HG02885 (cell line): Measurements from ENCODE around the gene GMPPB.
"Not testable (repeated sequence)": the region's sequence is repeated elsewhere in the genome, so short reads cannot be mapped to it uniquely, and the experiment has no call there.

Experiments
- ATAC-seq: cut with Tn5 transposase; IDR thresholded peaks from one replicate; pipeline ENCODE4 v1.9.1; 2021; ENCODE audit warnings: mild to moderate bottlenecking; ENCODE audit not compliant: unreplicated experiment, poor library complexity

The GMPPB gene

DNA sequence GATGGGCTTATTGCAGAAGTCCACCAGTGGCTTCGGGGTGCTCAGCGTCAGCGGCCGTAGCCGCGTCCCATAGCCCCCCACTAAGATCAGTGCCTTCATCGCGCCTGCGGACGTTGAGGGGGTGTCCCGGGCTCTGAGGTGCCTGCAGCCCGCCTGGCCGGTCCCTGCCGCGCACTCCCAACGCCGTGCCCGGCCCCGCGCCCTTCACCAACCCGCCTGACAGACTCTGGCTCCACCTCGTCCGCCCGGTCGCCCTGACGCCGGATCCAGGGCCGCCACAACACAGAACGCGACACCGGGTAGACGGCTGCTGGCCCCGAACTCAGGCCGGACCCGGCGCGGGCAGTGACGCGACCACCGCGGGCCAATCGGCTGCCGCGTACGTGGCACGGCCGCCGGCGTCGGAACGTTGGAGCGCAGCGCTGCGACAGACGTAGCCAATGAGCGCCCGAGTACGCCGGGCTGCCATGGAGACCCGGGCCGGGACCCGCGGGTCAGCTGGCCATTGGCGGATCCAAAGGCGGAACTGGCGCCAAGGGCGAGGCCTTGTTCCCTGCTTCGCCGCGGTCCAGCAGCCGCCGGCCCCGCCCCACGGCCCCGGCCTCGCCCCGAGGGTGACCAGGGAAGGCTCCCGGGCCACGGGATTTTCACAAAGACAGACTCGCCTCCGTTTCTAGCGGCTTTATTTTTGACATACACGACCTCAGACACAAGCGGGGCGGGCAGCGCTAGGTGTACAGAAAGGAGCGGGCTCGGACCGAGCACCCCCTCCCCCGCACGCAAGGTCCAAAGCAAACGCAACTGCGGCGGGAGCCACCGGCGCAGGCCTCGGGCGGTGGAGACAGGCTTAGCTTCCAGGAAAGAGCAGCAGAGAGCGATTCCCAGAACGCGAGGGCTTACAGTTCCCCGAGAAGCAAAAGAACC, at the start of gene GMPPB:
Gene GMPPB (minus strand): TSS at position 324 of the 924 bp plus-strand sequence. CDS start 225 bp downstream, at position 99.
- peak; percentile 80 for ATAC-seq

DNA sequence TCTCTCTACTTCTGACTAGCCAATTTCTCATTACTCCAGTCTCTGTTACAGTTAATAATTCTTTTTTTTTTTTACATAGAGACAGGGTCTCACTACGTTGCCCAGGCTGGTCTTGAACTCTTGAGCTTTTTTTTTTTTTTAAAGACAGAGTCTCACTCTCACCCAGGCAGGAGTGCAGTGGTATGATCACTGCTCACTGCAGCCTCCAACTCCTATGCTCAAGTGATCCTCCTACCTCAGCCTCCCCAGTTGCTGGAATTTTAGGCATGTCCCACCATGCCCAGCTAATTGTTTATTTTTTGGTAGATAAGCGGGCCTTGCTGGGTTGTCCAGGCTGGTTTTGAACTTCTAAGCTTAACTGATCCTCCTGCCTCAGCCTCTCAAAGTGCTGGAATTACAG, 49.0 kb upstream of the GMPPB start:
- no peak for ATAC-seq

DNA sequence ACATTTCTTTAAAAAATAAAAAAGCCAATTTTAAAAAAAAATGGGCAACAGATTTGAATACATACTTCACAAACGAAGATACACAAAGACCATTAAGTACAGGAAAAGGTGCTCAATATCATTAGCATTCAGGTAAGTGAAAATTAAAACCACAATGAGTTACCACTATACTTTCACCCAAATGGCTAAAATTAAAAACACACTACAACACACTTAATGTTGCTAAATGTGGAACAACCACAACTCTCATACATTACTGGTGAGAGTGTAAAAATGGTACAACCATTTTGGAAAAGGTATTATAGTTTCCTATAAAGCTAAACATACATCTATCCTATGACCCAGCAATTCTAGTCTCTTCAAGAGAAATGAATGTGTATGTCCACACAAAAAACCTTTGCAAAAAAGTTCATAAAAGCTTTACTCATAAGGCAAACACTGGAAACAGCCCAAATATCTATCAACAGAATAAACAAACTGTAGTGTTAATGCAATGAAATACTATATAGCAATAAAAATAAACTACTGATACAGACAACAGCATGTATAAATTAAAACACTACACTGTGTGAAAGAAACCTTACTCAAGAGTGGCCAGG, 47.7 kb upstream of the GMPPB start:
- no peak for ATAC-seq

DNA sequence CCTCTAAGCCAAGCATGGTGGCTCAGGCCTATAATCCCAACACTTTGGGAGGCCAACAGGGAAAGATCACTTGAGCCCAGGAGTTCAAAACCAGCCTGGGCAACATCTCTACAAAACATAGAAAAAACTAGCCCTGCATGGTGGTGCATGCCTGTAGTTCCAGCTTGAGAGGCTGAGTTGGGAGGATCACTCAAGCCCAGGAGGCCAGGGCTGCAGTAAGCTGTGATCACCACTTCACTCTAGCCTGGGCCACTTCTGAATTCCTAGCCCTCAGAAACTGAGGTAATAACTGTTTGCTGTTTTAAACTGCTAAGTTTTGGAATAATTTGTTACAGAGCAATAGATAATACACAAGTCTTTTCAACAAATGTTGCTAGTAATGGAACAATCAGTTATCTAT, 46.2 kb upstream of the GMPPB start:
- no peak for ATAC-seq

DNA sequence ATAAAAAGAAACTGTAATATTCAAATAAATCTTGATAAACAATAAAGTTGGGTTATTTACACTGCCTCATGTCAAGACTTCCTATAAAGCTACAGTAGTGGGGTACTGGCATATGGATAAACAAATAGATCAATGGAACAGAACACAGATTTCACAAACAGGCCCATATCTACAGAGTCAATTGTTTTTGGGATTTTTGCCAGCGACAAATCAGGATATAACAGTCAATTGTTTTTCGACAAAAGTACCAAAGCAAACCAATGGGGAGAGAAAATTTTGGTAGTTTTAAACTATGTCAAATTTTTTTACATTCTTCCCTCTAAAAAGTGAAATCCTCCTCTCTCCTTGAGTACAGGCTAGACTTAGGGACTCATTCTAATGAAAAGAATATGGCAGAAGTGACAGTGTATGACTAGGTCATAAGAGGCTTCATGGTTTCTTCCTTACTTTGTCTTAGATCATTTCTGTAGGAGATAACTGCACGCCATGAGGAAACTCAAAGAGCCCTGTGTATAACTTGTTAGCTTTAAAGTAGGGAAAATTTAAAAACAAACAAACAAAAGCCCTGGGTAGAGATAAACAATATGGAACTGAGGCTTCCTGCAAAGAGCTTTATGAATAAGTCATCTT, 45.6 kb upstream of the GMPPB start:
- no peak for ATAC-seq

DNA sequence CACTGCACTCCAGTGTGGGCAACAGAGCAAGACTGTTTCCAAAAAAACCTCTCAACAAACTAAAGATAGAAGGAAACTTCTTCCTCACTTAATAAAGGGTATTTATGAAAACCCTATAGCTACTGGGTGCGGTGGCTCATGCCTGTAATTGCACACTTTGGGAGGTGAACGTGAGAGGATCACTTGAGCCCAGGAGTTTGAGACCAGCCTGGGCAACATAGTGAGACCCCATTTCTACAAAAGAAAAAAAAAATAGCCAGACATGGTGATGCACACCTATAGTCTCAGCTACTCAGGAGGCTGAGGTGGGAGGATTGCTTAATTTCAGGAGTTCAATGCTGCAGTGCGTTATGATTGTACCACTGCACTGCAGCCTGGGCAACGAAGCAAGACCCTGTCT, 40.2 kb upstream of the GMPPB start:
- ATAC-seq = no peak

DNA sequence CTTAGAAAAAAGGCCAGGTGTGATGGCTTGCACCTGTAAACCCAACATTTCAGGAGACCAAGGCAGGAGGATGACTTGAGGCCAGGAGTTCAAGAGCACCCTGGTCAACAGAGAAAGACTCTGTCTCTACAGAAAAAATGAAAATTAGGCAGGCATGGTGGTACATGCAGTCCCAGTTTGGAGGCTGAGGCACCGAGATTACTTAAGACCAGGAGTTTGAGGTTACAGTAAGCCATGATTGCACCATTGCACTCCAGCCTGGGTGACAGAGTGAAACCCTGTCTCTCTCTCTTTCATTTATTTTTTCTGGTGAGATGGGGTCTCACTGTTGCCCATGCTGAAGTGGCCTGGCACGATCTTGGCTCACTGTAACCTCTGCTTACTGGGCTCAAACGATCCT, 37.9 kb upstream of the GMPPB start:
- no peak for ATAC-seq

DNA sequence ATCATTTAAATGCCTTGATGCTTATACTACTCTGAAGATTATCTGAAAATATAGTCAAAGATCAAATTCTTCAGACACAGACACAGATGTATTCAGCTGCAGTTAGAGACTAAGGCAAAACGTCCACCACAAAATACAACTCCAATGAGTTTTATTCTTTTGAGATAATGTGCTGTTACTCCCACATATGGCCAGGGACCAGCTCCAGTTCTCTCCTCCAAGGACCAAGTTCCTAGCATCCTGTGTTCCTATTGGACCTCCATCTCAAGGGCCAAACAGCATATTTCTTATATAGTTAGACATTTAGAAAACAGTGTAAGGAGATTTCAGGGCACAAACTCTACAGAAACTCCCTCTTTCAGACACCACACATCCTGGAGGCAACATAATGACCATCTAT, 35.5 kb upstream of the GMPPB start:
- ATAC-seq = no peak

DNA sequence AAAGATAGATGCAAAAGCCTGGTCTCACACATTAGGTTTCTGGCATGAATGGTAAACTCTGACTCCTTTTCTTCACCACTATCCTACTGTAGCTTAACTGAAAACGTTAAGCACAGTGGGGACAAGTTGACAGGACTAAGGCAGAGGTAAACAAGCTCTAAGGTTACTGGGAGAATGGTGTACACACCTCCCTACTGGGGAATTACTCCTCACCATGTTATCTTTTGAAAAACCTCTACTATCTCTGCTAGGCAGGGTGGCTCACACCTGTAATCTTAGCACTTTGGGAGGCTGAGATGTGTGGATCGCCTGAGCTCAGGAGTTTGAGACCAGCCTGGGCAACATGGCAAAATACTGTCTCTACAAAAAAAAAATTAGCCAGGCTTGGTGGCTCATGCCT, 33.4 kb upstream of the GMPPB start:
- no peak for ATAC-seq

DNA sequence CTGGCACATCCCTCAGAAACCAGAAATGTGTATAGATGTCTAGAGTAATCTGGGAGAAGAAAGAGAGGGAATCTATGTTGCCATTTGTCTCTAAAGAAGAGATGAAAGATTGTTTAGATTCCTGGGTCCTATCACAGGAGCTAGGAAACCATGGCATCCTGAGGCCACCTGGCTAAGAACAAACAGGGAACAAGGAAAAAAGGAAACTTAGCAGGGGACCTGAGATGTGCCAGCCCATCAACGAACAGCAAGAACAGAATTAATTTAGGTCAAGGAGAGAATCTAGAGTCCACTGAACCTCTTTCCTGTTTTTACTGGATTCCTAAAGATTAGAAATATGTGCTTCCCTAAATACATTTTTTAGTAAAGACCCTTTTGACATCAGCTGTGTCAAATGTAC, 32.3 kb upstream of the GMPPB start:
- no peak for ATAC-seq

DNA sequence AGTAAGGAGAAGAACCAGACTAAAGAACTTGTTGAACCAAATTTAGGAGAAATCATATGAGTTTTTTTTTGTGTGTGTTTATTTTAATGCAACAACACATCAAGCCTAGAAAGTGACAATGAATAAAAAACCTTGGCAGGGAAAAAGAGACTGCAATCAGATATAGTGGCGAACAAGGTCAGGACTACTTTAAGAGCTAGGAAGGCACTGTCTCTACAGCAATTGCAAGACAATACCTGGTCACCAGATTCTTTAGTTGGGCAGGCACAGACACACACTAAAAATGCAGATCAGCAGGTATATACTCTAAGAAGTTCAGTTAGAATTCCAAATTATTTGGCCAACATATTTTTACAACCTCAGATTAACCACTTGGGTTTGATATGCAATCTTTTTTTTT, 30.8 kb upstream of the GMPPB start:
- no peak for ATAC-seq

DNA sequence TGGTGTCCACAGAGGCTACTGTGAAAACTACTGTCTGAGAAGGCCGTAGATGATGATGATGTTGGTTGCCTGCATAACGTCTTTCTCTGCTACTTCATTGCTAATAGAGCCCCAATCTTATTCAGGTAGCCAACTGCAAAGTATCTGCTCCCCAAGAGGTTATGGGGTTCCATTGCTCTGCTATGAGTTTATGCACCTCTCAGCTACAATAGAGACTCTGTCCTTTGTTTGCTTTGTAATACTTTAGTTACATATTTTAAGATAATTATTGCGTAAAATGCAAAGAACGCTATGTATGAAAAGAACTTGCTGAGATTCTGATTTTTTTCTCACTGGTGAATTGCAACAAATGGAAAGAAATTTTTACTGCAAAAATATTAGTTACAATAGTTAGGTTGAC, 27.8 kb upstream of the GMPPB start:
- ATAC-seq = no peak

DNA sequence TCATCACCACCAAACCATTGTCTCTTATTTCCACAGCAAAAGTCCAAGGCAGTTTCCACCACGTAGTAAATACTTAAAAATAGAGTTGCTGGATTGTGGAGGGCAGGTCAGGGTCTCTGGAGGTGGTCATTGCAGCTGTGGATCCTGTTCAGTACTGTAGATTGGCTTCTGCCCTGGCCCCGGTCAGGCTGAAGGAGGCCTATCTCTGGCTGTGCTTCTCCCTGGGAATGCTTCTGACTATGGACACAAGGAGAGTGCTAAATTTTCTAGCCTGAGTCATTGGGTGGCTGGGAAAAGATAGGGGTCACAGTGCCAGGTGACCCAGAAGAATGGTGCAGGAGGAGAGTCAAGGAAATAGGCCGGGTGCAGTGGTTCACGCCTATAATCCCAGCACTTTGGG, 26.3 kb upstream of the GMPPB start:
- ATAC-seq = no peak

DNA sequence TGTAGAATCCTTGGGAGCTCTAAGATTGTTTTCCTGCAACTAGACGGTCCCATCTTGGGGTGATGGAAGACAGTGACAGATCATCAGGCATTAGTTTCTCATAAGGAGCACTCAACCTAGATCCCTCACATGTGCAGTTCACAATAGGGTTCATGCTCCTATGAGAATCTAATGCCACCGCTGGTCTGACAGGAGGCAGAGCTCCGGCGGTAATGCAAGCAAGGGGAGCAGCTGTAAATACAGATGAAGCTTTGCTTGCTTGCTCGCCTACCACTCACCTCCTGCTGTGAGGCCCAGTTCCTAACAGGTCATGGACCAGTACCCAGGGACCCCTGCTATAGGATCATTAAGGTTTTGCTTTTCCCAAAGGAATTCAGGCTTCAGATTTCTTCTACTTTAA, 25.1 kb upstream of the GMPPB start:
- ATAC-seq = not testable (repeated sequence)

DNA sequence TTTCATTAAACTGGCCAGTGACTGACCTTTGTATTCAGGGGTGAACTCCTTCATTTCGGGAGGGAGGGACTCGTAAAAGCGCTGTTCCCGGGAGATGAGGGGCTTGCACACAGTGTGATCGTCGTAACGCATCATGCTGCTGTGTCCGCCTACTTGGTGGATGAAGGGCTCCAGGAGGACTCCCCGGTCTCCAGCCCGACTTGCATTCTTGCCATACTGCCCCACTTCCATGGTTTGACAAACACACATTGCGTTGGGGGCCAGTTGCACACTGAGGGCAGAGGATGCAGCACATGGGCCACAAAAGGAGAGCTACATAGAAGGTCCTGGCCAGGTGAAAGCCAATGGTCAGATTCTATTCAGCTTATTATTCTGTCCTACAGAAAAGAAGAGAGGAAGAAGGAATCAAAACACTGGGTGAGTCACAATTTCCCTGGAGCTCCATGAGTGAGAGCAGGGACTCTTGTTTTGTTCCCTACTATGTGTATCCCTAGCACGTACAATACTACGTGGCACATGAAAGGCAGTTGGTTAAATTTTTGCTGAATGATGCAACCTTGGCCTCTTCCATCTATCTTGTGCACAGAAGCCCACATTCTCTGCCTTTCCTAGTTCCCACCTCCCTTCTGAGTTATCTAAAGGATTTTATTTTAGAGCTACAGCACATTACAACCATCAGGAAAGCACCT, 24.2 kb upstream of the GMPPB start:
- no peak for ATAC-seq

DNA sequence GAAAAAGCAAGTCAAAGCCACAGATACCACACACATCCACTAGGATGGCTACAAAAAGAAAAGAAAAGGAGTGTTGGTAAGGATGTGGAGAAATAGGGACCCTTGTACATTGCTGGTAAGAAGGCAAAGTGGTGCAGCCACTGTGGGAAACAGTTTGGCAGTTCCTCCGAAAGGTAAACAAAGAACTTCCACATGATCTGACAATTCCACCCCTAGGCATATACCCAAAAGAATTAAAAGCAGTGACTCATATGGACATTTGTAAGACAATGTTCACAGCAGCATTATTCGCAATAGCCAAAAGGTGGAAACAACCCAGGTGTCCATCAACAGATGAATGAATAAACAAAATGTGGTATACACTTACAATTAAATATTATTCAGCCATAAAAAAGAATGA, 22.2 kb upstream of the GMPPB start:
- no peak for ATAC-seq

DNA sequence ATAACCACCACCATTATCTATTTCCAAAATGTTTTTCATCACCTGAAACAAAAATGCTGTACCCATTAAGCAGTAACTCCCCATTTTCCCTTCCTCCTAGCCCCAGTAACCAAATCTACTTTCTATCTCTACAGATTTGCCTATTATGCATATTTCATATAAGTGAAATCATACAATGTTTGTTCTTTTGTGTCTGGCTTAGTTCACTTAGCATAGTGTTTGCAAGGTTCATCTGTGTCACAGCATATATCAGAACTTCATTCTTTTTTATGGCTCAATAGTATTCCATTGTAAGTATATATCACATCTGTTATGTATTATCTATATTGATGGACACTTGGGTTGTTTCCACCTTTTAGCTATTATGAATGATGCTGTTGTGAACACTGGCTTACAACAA, 16.7 kb upstream of the GMPPB start:
- ATAC-seq = no peak

DNA sequence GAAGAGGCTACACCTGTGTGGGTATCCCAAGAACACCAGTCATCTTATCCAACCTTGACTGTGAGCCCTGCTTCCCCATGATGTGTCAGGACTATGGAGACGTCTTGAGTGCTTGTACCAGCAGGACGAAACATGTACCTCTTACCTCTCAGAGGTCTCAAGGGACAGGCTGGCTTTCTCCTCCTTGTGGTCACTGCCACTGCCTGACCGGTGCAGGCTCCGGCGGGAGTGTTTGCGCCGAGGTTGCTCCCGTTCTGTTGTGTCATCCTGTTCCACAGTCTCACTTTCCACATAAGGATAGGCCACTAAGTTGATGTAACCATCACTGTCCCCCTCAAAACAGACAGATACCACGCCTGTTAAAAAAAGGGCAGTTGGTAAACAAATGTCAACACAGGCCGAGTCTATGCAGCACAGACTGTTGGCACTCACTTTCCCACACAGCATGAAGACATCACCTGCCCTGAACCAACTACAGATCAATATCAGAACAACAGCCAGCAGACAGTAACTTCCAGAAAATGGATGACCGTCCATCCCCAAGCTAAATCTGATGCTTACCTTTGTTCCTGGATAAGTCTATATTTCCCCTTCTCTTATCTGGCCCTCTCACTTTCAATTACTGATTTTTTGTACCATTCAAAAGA, 14.4 kb upstream of the GMPPB start:
- no peak for ATAC-seq

DNA sequence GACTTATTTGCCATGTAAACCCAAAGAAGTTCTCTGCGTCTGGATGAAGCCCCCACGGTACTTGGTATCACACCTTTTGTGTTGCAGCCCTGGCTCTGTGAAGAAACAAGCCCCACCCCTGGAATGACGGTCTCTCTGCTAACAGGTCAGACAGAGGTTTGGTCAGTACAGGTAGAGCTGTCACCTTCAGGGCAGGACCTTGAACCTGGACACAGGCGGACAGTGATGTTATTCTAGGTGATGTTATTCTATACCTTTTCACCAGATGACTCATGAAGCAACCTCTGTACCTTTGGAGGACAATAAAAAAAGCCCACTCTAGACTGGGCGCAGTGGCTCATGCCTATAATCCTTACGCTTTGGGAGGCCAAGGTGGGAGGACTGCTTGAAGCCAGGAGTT, 11.0 kb upstream of the GMPPB start:
- no peak for ATAC-seq

DNA sequence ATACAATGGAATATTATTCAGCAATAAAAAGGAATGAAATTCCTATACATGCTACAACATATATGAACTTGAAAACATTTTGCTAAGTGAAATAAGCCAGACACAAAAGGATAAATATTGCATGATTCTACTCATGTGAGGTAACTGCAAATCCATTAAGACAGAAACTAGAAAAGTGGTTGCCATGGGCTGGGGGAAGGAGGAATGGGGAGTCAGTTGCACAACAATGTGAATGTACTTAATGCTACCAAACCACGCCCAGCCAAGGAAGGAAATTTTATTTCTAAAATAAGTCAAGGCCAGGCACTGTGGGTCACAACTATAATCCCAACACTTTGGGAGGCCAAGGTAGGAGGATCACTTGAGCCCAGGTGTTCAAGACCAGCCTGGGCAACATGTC, 9.8 kb upstream of the GMPPB start:
- ATAC-seq = no peak
